GM18519 (cell line): ENCODE measurements around the gene MS4A2.

Experiments
- ATAC-seq: cut with Tn5 transposase; IDR thresholded peaks from one replicate; pipeline ENCODE4 v1.9.1; 2021; ENCODE audit warnings: mild to moderate bottlenecking, moderate library complexity; ENCODE audit not compliant: unreplicated experiment, low FRiP score

MS4A2 gene

GRCh38 chr11:60145677-60146076 lies 57.2 kb downstream of the MS4A2 start:
- no peak for ATAC-seq
